NCI-H345 treated with DMSO at 0.1 percent for 48 hours (cell line): ENCODE results near the gene NAB2.
A peak's percentile ranks its signal among the peaks of the same experiment; 100 is the strongest.
"Not testable (repeated sequence)": the region's sequence is repeated elsewhere in the genome, so short reads cannot be mapped to it uniquely, and the experiment has no call there.

Experiments
- DNase-seq: peaks from one replicate; lab custom pipeline; 2025; ENCODE audit not compliant: unreplicated experiment; lab: John Stamatoyannopoulos, UW

NAB2 gene, protein sequence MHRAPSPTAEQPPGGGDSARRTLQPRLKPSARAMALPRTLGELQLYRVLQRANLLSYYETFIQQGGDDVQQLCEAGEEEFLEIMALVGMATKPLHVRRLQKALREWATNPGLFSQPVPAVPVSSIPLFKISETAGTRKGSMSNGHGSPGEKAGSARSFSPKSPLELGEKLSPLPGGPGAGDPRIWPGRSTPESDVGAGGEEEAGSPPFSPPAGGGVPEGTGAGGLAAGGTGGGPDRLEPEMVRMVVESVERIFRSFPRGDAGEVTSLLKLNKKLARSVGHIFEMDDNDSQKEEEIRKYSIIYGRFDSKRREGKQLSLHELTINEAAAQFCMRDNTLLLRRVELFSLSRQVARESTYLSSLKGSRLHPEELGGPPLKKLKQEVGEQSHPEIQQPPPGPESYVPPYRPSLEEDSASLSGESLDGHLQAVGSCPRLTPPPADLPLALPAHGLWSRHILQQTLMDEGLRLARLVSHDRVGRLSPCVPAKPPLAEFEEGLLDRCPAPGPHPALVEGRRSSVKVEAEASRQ

DNA sequence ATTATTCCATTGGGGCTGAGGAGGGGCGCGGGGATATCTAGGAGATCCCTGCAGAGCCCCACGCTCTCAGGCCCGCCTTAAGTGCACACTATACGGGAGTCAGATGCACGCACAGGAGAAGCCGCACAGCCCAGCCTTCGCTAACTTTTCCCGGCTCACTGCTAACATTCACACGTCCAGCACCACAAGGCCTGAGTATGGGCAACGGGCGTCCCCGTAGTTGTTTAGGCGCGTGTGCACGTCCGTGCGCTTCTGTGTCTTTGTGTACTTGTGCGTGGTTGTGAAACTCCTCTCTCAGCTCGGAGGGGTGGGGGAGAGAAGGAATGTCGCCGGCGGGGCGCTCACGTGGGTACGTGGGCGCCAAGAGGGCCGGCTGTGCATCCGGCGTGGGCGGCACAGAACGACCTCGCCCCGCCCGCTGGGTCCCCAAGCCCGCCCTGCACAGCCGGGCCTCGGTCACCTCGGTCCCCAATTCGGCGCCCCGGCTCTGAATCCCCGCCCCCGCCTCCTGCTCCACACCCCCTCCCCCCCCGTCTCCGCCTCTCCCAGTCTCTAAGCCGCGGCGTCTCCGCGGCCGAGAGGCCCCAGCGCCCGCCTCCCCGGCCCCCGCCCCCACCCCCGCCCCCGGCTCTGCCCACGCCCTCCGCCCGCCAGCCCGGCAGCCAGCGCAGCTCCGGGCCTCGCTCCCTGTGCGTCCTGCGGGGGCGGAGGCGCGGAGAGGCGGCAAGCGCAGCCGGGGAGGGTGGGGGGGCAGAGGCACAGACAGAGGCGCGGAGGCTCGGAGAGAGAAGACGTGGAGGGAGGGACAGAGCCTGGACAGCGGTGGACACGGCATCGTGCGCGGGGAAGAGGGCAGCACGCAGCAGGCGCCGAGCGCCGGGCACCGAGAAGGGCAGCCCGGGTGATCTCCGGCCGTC lies at the start of gene NAB2:
Gene NAB2 (plus strand): TSS at position 761 of the 917 bp plus-strand sequence. CDS start 158 bp downstream, outside the sequence.
- peak; percentile 45 for DNase-seq

DNA sequence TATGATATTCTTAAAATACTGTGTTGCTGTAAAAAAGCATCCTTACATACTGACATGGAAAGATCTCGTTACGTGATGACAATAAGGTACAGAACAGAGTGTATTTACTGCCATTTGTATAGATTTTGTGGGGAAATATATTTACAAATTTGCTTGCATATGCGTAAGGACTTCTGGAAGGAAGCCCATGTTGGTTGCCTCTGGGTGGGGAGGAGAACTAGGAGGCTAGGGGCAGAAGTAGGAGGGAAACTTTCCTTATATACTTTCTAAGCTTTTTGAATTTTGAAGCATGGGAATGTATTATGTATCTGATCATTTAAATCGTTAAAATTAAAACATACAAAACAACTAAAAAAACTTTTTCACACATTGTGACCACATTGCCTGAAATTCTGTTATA lies 48.7 kb upstream of the NAB2 start:
- DNase-seq, result no peak

DNA sequence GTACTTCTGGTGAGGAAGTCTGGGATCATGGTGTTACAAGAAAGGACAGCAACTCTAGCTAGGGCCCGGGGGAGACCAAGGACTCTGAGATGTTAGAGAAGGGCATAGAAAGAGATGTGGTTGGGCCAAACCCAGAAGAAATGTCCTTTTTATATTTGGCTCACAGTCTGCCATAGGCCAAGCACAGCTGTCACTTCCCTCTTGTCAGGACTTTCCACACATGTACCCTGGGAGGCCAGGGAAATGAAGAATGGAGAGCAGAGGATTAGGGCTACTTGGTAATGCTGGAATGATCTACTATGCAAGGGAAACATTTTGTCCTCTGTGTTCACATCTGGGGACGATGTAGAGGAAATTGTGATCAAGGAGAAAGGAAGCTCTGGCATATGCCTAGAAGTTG lies 48.2 kb upstream of the NAB2 start:
- DNase-seq, result no peak

DNA sequence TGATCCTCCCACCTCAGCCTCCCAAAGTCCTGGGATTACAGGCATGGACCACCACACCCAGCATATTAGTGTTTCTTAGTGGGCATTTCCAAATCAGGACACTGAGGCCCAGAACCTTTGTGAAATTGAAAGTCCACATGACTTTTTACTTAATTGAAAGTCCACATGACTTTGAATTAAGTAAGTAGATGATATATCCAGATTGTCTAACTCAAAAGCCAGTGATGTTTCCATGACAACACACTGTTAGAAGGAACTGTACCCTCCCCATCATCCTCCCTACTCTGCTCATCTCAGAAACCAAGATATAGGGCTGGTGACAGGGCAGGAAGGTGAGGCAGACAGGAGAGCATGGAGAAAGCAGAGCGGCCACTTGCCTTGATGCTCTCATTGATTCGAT lies 46.2 kb upstream of the NAB2 start:
- DNase-seq, result no peak

DNA sequence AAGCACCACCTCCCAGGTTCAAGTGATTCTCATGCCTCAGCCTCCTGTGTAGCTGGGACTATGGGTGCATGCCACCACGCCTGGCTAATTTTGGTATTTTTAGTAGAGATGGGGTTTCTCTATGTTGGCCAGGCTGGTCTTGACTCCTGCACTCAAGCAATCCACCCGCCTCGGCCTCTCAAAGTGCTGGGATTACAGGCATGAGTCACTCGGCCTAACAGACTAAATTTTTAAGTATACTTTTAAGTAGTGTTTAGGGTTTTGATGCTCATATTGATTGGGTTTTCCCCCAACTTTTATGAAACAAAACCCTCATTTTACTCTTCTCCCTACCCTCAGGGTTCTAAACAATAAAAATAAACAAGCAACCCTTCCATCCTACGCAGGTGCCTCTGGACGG lies 44.4 kb upstream of the NAB2 start:
- no peak for DNase-seq

DNA sequence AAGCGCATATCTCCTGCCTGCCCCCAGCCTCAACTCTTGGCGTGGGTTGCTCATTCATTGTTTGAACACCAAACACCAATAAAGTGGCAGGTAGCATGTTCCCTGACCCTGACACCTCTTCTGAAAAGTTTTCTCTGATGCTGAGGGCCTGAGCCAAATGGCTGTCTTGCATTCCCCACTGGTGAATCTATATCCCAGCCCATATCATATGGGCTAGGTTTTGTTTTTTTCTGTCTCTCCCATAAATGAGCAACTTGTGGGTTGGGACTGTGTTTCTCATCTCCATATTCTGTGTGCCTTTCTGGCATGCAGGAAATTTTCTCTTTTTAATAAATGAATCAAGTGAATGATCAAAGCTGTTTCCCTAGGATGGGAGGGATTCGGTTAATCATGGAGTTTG lies 44.0 kb upstream of the NAB2 start:
- no peak for DNase-seq

DNA sequence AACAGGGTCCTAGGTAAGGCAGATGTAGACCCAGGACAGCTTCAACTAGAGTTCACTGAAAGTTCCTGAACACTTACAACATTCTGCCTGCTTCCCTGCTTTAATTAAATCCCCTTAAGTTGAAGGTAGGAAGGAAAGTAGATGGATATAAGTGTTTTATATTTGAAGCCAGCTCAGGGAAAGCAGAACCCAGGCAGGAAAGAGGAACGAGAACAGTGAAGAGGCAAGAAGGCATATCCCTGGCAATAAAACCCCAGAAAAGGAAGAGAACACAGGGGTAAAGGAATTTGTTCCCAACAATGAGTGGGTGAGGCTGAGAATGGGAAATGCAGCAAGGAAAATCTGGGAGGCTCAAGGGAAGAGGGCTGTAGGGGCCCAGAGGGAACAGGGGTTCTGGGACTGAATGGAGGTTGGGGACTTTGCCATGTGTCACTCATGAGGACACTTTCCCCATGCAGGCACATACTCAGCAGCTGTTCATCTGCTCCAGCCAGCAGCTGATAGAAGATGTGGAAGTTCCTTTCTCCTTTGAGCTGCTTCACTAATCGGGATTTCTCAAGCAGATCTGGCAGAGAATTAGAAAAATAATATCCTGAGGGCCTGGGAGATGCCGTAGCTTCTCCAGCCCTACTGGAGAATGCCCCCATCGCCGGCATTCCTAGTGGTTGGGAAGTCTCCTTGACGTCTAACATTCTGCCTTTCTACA lies 42.7 kb upstream of the NAB2 start:
- no peak for DNase-seq

DNA sequence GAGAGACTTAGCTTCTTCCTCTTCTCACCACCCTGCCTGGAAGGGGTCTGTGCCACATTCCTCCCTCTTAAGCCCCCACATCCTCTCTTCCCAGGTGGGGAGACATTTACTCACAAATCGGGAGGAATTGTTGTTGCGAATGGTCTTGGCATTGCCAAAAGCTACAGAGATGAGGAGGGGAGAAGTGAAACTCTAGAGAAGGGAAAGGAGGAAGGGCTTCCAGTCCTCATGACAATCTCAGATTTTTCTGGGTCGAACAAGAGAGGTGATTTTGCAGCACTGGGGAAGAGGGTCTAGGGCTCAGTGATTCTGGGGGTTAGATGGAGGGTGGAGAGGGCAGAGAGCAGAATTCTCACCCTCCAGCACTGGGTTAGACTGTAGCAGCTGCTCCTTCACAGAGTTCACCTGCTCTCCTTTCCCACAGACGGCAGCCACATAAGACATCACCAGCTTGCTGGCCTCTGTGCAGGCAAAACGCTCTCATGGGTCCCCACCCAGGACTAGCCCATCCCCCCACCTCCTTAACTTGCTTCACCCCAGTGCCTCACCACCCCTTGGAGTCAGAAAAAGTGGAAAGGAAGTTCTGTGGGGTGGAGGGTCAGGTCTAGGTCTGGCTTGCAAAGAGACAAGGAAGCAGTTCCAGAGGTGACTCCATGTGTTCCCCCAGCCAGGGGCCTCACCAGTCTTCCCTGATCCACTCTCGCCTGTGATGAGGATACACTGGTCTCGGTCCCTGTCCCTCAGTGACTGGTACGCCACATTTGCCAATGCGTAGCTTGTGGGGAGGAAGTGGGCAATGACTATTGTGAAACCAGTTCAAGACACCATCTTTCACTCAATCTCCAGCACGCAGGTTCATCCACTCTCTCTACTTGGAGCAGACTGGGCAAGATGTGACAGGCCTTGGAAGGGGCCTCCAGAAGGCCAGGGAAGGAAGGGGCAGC lies 41.7 kb upstream of the NAB2 start:
- DNase-seq, result no peak

DNA sequence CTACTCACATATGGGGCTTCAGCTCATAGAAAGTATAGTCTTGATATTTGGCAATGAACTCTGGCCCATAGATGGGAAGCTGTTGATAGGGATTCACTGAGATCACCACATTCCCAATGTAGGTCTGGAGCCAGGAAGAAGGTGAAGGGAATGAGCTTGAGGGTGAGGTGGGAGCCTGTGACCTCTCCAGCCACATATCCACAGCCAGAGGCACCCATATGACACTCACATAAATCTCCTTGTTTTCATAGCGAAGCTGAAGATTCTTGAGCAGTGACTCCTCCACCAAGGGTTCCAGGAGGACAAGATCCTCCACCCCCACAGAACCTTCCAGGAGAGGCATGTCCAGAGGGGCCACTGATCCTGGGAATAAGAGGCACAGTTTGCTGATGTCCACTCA lies 40.9 kb upstream of the NAB2 start:
- DNase-seq, result no peak

DNA sequence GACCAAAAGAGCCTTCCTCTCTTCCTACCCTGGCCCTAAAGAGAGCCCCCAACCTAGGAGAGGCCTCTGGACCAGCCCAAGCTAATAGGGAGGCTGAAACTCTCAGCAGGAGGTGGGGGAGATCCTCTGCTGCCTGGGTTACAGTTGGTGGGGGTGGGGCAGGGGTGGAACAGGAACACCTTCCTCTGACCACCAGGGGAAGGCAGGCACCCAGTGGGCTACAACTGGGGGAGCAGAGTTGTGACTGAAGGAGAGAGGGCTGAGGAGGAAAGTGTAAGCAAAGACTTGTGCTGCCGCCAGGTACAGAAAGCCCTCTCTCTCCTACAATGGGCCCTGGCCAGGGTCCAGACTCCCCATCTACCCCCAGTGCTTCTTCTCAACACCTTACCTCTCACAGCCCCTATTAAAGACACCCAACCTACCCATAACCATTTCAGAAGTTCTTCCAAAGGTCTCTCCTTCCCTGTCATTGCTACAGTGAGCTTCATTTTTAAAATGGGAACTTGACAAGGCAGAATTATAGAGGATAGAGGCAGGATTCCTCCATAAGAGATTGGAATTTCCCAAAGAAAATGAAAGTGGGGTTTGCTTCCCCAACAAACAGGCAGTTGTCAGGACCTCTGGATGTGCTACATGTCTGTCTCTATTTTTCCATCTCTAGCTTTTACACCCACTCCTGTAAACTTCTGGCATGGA lies 40.3 kb upstream of the NAB2 start:
- DNase-seq, result no peak

DNA sequence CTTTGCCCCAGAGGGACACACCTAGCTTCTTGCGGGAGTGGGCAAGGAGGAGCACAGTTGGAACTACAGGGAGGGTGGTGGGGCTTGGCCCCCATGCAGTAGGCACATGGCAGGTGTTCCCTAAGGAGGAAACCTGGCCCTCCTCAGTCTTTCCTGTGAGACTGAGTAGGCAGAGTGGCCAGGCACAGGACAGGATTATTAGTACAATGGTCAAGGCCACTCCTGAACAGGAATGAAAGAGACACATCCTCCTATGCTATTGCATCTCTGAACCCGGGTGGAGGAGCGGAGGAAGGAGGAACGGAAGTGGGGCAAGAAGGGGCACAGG lies 39.8 kb upstream of the NAB2 start:
- DNase-seq, result no peak

DNA sequence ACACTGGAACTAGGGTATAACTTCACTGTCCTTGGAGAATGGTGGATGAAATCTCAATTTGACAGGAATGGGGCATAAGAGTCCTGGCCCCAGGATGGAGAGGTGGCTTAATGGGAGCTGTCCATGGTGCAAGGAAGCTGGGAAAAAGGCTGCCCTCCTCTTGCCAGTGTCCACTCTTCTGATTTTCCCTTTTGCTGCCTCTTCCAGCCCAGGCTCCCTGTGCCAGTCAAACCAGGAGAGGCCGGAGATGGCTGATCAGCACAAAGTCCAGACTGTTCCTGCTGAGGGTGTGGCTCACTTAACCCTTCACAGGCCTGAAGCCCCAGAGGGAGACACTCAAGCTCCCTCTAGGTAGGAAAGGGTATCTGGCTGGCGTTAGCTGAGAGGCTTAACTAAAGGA lies 39.0 kb upstream of the NAB2 start, which contains the start of gene MYO1A:
Gene MYO1A (minus strand): TSS at position 240 of the 400 bp plus-strand sequence. CDS start 1,806 bp downstream, outside the sequence.
- DNase-seq, result no peak

DNA sequence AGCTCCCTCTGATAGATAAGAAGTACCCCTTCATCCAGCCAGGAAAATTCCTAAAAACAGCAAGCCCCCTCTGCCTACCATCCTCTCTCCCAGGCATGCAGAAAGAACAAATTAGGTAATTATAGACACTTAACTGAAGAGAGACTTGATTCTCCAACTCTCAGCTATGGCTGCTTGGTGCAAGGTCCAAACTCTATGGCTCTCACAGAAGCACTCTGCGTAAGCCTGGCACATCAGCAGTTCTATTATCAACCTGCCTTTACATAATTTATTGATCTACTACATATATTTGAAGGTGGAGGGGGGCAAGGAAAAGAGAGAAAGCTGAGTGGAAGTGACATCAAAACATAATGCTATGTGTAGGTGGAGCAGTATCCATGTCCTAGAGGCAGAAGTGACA lies 37.9 kb upstream of the NAB2 start:
- DNase-seq, result no peak

DNA sequence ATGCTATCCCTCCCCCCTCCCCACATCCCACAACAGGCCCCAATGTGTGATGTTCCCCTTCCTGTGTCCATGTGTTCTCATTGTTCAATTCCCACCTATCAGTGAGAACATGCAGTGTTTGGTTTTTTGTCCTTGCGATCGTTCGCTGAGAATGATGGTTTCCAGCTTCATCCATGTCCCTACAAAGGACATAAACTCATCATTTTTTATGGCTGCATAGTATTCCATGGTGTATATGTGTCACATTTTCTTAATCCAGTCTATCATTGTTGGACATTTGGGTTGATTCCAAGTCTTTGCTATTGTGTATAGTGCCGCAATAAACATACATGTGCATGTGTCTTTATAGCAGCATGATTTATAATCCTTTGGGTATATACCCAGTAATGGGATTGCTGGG lies 35.8 kb upstream of the NAB2 start:
- DNase-seq, result not testable (repeated sequence)

DNA sequence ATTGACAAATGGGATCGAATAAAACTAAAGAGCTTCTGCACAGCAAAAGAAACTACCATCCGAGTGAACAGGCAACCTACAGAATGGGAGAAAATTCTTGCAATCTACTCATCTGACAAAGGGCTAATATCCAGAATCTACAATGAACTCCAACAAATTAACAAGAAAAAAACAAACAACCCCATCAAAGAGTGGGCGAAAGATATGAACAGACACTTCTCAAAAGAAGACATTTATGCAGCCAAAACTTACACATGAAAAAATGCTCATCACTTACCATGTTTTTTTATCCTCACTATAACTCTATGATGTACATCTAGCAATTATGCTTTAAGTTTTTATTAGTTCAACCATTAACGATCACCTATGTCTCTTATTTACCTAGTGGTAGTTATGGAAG lies 35.0 kb upstream of the NAB2 start:
- not testable (repeated sequence) for DNase-seq

DNA sequence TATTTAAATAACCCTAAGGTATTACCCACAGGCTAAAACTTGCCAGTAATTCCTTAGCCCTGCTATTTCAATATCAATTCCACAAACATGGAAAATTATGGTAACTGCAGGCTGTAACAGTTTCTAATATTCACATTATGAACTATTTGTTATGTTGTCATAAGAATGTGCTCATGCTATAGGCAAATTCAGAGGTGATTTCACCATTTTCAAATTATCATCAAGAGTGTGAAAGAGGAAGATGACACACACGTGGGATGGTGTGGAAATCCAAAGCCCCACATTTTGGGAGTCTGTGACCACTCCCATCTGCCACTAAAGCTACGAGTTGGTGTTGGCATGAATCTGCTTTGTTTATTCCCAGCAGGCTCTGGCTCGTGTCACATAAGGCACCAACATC lies 33.1 kb upstream of the NAB2 start:
- no peak for DNase-seq

DNA sequence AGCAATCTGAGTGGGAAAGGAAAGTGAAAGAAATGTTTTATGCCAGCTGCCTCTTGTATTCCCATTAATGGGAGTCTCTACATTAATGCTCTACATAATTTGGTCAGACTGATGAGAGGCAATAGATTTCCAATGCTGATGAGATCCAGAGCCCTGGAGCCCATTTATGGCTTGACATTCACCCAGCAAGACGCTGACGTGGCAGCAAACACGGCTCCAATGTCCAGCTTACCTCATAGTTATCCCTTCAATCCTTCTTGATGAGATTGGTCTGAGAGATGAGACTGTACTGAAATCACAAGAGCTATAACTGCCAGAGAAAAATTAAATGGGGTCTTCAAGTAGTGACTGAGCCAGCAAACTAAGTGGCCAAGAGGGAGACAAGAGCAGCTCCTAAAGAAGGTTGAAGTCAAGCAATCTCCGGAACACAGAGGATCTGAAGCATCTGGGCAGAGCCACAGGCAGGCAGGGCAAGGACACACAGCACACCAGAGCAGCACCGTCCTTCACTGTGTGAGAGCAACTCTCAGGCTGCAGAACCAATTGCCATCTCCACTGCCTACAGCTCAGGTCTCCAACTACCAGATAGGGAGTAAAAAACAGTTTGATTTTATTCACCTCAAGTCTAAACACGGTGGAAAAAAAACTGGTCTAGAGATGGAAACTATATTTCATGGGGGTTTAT lies 31.7 kb upstream of the NAB2 start:
- DNase-seq, result no peak

DNA sequence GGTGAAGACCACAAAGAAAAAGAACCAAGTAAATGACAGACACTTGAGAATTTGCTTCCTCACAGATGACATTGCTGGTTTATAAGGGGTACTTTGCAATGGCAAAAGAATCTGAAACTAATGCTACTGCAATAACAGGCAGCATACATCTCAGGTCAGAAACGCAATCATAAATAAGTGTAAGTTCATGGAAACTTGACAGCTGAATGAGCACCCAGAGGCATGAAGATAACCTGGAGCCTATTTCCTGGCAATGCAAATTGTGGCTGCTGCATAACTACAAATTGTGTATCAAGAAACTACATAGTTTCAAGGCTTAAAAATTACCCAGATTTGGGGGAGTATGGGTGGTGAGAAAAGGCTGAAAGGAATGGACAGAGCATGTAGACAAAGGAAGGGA lies 30.5 kb upstream of the NAB2 start:
- DNase-seq, result no peak
